ENCODE measurements around the gene HOXB1. TPM values are rescaled to one million over a fixed set of nuclear protein-coding genes. Genes with fewer than 3 reads are reported as not detected.
A peak's percentile ranks its signal among the peaks of the same experiment; 100 is the strongest.

The HOXB1 gene
- total and polyA plus RNA-seq, 2 experiments from 2014 or later, result not detected

GRCh38 chr17:48549281-48549630 lies 18.4 kb upstream of the HOXB1 start:
- no peaks in the 10 kb centered on the region; the same call in 2 of the 3 replicates for H3K9me3 Mint-ChIP-seq
- H3K4me3 ChIP-seq, result no peak overlapping the region
- H3K4me1 Mint-ChIP-seq, result peaks cover 61% of the 10 kb centered on the region
- peaks cover 100% of the 10 kb centered on the region for H3K27me3 ChIP-seq (ENCODE audit: insufficient read depth)
- H3K27me3 Mint-ChIP-seq (ENCODE audit: insufficient read depth, low read depth, poor library complexity), result peaks cover 100% of the 10 kb centered on the region
- TF ChIP-seq STAT1 (IDR thresholded peaks at IDR 0.05; ENCODE audit: unreplicated experiment), result no peak
- 0 out of 2 replicates have a peak, but pooled peaks have one; percentile 1 for TF ChIP-seq NANOG (IDR thresholded peaks at IDR 0.05; ENCODE audit: borderline replicate concordance)
- peaks cover 22% of the 10 kb centered on the region for H4K20me1 ChIP-seq (replicated peaks; ENCODE audit: insufficient read depth)
- H2AFZ ChIP-seq, result no peak overlapping the region
- DNase-seq (ENCODE audit: low spot score), result no peak
- peaks cover 84% of the 10 kb centered on the region for H3K4me1 ChIP-seq (ENCODE audit: insufficient read depth)
- H3K27ac ChIP-seq (ENCODE audit: low read depth), result no peak overlapping the region
- no peaks in the 10 kb centered on the region for H3K9me2 ChIP-seq (ENCODE audit: insufficient read depth)
- H3K4me3 Mint-ChIP-seq, result no peak overlapping the region; the same call in 2 of the 3 replicates
- no peak for ATAC-seq
- no peaks in the 10 kb centered on the region for H3K36me3 Mint-ChIP-seq (ENCODE audit: low read depth)
- peak overlapping the region; percentile 61 for H3K4me2 ChIP-seq
- H3K36me3 ChIP-seq (ENCODE audit: insufficient read depth), result no peaks in the 10 kb centered on the region
- no peaks in the 10 kb centered on the region for H3K79me2 ChIP-seq (replicated peaks; ENCODE audit: insufficient read depth)
- H3K27ac Mint-ChIP-seq, result no peak overlapping the region
- H3F3A ChIP-seq (replicated peaks; ENCODE audit: low read depth), result peaks cover 39% of the 10 kb centered on the region

GRCh38 chr17:48548523-48549280 lies 17.9 kb upstream of the HOXB1 start:
- Histone ChIP-seq H3K4me1 (ENCODE audit: insufficient read depth) (peaks cover 85% of the 10 kb centered on the region), H4K20me1 (replicated peaks; ENCODE audit: insufficient read depth) (peaks cover 23% of the 10 kb centered on the region), H3F3A (replicated peaks; ENCODE audit: low read depth) (peaks cover 33% of the 10 kb centered on the region), H3K79me2 (replicated peaks; ENCODE audit: insufficient read depth) (no peaks in the 10 kb centered on the region), H3K9me2 (ENCODE audit: insufficient read depth) (no peaks in the 10 kb centered on the region), H3K27ac (ENCODE audit: low read depth) (no peak overlapping the region), H3K4me2 (peak overlapping the region; percentile 61), H3K36me3 (ENCODE audit: insufficient read depth) (no peaks in the 10 kb centered on the region), H3K4me3 (peak overlapping the region; percentile 15; the same call in 1 of the 2 replicates), H3K27me3 (ENCODE audit: insufficient read depth) (peaks cover 100% of the 10 kb centered on the region), H2AFZ (no peak overlapping the region)
- peaks cover 100% of the 10 kb centered on the region for H3K27me3 Mint-ChIP-seq (ENCODE audit: insufficient read depth, low read depth, poor library complexity)
- DNase-seq (ENCODE audit: low spot score), result no peak
- H3K27ac Mint-ChIP-seq, result no peak overlapping the region
- no peak for ATAC-seq
- H3K9me3 Mint-ChIP-seq, result no peaks in the 10 kb centered on the region; the same call in 2 of the 3 replicates
- no peak overlapping the region; the same call in 1 of the 3 replicates for H3K4me3 Mint-ChIP-seq
- H3K36me3 Mint-ChIP-seq (ENCODE audit: low read depth), result no peaks in the 10 kb centered on the region
- peaks cover 64% of the 10 kb centered on the region for H3K4me1 Mint-ChIP-seq
- TF ChIP-seq STAT1 (IDR thresholded peaks at IDR 0.05; ENCODE audit: unreplicated experiment) (no peak), NANOG (IDR thresholded peaks at IDR 0.05; ENCODE audit: borderline replicate concordance) (peak; percentile 38; the same call in 1 of the 2 replicates), JUNB (IDR thresholded peaks at IDR 0.05; ENCODE audit: unreplicated experiment) (no peak), ZNF331 (CRISPR knock-in tag; IDR thresholded peaks at IDR 0.05; ENCODE audit: low read depth) (no peak), ETS1 (IDR thresholded peaks at IDR 0.05) (no peak), POLR2AphosphoS5 (IDR thresholded peaks at IDR 0.05; ENCODE audit: low read depth) (no peak), ZNF114 (CRISPR knock-in tag; IDR thresholded peaks at IDR 0.05) (no peak), CREB1 (CRISPR knock-in tag; IDR thresholded peaks at IDR 0.05; ENCODE audit: low read depth) (no peak), EZH2phosphoT487 (IDR thresholded peaks at IDR 0.05; ENCODE audit: unreplicated experiment) (no peak)
- TF ChIP-seq, protein P1, sequence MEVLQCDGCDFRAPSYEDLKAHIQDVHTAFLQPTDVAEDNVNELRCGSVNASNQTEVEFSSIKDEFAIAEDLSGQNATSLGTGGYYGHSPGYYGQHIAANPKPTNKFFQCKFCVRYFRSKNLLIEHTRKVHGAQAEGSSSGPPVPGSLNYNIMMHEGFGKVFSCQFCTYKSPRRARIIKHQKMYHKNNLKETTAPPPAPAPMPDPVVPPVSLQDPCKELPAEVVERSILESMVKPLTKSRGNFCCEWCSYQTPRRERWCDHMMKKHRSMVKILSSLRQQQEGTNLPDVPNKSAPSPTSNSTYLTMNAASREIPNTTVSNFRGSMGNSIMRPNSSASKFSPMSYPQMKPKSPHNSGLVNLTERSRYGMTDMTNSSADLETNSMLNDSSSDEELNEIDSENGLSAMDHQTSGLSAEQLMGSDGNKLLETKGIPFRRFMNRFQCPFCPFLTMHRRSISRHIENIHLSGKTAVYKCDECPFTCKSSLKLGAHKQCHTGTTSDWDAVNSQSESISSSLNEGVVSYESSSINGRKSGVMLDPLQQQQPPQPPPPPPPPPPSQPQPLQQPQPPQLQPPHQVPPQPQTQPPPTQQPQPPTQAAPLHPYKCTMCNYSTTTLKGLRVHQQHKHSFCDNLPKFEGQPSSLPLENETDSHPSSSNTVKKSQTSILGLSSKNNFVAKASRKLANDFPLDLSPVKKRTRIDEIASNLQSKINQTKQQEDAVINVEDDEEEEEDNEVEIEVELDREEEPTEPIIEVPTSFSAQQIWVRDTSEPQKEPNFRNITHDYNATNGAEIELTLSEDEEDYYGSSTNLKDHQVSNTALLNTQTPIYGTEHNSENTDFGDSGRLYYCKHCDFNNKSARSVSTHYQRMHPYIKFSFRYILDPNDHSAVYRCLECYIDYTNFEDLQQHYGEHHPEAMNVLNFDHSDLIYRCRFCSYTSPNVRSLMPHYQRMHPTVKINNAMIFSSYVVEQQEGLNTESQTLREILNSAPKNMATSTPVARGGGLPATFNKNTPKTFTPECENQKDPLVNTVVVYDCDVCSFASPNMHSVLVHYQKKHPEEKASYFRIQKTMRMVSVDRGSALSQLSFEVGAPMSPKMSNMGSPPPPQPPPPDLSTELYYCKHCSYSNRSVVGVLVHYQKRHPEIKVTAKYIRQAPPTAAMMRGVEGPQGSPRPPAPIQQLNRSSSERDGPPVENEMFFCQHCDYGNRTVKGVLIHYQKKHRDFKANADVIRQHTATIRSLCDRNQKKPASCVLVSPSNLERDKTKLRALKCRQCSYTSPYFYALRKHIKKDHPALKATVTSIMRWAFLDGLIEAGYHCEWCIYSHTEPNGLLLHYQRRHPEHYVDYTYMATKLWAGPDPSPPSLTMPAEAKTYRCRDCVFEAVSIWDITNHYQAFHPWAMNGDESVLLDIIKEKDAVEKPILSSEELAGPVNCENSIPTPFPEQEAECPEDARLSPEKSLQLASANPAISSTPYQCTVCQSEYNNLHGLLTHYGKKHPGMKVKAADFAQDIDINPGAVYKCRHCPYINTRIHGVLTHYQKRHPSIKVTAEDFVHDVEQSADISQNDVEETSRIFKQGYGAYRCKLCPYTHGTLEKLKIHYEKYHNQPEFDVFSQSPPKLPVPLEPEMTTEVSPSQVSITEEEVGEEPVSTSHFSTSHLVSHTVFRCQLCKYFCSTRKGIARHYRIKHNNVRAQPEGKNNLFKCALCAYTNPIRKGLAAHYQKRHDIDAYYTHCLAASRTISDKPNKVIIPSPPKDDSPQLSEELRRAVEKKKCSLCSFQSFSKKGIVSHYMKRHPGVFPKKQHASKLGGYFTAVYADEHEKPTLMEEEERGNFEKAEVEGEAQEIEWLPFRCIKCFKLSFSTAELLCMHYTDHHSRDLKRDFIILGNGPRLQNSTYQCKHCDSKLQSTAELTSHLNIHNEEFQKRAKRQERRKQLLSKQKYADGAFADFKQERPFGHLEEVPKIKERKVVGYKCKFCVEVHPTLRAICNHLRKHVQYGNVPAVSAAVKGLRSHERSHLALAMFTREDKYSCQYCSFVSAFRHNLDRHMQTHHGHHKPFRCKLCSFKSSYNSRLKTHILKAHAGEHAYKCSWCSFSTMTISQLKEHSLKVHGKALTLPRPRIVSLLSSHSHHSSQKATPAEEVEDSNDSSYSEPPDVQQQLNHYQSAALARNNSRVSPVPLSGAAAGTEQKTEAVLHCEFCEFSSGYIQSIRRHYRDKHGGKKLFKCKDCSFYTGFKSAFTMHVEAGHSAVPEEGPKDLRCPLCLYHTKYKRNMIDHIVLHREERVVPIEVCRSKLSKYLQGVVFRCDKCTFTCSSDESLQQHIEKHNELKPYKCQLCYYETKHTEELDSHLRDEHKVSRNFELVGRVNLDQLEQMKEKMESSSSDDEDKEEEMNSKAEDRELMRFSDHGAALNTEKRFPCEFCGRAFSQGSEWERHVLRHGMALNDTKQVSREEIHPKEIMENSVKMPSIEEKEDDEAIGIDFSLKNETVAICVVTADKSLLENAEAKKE (CRISPR knock-in tag; IDR thresholded peaks at IDR 0.05), result no peak
- TF ChIP-seq, protein P2, sequence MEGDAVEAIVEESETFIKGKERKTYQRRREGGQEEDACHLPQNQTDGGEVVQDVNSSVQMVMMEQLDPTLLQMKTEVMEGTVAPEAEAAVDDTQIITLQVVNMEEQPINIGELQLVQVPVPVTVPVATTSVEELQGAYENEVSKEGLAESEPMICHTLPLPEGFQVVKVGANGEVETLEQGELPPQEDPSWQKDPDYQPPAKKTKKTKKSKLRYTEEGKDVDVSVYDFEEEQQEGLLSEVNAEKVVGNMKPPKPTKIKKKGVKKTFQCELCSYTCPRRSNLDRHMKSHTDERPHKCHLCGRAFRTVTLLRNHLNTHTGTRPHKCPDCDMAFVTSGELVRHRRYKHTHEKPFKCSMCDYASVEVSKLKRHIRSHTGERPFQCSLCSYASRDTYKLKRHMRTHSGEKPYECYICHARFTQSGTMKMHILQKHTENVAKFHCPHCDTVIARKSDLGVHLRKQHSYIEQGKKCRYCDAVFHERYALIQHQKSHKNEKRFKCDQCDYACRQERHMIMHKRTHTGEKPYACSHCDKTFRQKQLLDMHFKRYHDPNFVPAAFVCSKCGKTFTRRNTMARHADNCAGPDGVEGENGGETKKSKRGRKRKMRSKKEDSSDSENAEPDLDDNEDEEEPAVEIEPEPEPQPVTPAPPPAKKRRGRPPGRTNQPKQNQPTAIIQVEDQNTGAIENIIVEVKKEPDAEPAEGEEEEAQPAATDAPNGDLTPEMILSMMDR (conservative IDR thresholded peaks at IDR 0.05; ENCODE audit: low read depth in 2 of 2), result no peak

All from GM23338 (cell line).